ENCODE measurements around the gene CECR2. TPM values are rescaled to one million over a fixed set of nuclear protein-coding genes. Genes with fewer than 3 reads are reported as not detected.

The CECR2 gene
- total and polyA plus RNA-seq, 2 of the 8 experiments (the other 6 are each of a cell fraction or from before 2014, with no cell fraction given), result 18.3 to 123 TPM

GRCh38 chr22:17513612-17514011 is 144.4 kb downstream of the CECR2 start (continued):
- TF ChIP-seq CHD7 (IDR thresholded peaks at IDR 0.05; ENCODE audit: insufficient replicate concordance, low read length) (no peak), TBP (IDR thresholded peaks at IDR 0.05; ENCODE audit: low read depth, low read length) (no peak), BCL11A (IDR thresholded peaks at IDR 0.05; ENCODE audit: low read depth in 2 of 2, low read length in 2 of 2) (no peak), TCF12 (IDR thresholded peaks at IDR 0.05; ENCODE audit: low read depth, low read length) (no peak), POU5F1 (IDR thresholded peaks at IDR 0.05; ENCODE audit: low read depth, low read length) (no peak), SP4 (IDR thresholded peaks at IDR 0.05; ENCODE audit: low read length) (no peak), CREB1 (IDR thresholded peaks at IDR 0.05) (no peak), SP1 (IDR thresholded peaks at IDR 0.05; ENCODE audit: low read depth, low read length) (no peak), GABPA (IDR thresholded peaks at IDR 0.05; ENCODE audit: borderline replicate concordance, insufficient read depth, low read length) (no peak), EZH2 (IDR thresholded peaks at IDR 0.05; ENCODE audit: low read depth, low read length, severe bottlenecking) (no peak), POLR2A (IDR thresholded peaks at IDR 0.05; ENCODE audit: control extremely low read depth in 1 of 2, low read depth in 2 of 2, low read length in 2 of 2) (no peak)
- TF ChIP-seq, protein P1, sequence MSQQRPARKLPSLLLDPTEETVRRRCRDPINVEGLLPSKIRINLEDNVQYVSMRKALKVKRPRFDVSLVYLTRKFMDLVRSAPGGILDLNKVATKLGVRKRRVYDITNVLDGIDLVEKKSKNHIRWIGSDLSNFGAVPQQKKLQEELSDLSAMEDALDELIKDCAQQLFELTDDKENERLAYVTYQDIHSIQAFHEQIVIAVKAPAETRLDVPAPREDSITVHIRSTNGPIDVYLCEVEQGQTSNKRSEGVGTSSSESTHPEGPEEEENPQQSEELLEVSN (IDR thresholded peaks at IDR 0.05), result no peak
